Testis (tissue), 3 donors: ENCODE measurements around the gene SLC35D2. TPM values are rescaled to one million over a fixed set of nuclear protein-coding genes. Genes with fewer than 3 reads are reported as not detected.
A peak's percentile ranks its signal among the peaks of the same experiment; 100 is the strongest.

ENCODE experiments used
- DNase-seq: peaks from one replicate; pipeline ENCODE4 v3.0.0-alpha.2; 2019
- H3K27ac ChIP-seq, 2 donors: fragments of 200-600 bp; sonication (generic); one replicate each; pipeline ENCODE4 v1.5.1; 2019
- H3K27me3 ChIP-seq: fragments of 200-600 bp; sonication (generic); one replicate; pipeline ENCODE4 v1.5.1; 2019
- H3K36me3 ChIP-seq: fragments of 200-600 bp; sonication (generic); one replicate; pipeline ENCODE4 v1.5.1; 2017; ENCODE audit warnings: low read depth; ENCODE audit errors: missing control alignments
- H3K4me1 ChIP-seq: fragments of 200-600 bp; sonication (generic); one replicate; pipeline ENCODE4 v1.5.1; 2019
- H3K4me3 ChIP-seq, 2 donors: fragments of 200-600 bp; sonication (generic); one replicate each; pipeline ENCODE4 v1.5.1; 2017 to 2019
- H3K9me3 ChIP-seq: fragments of 200-600 bp; sonication (generic); one replicate; pipeline ENCODE4 v1.5.1; 2017
- POLR2A ChIP-seq: fragments of 450-650 bp; IDR thresholded peaks from one replicate; pipeline ENCODE4 v1.6.1; 2017; ENCODE audit warnings: antibody characterized with exemption, mild to moderate bottlenecking, moderate library complexity
- WGBS, 2 donors: methylation state at CpG; one replicate each; pipeline ENCODE4 v1.1.5; 2018; 5-methylcytosine and 5-hydroxymethylcytosine counted together
- intact Hi-C: fragments of 100-400 bp; cut with DNase I; formaldehyde crosslinking; loops from one replicate; pipeline ENCODE4 v1.15.1; 2023; ENCODE audit warnings: low total_unique reads
- polyA plus RNA-seq: library from polyadenylated mRNA; stranded (reverse); fragments of 350-450 nt; fragmentation: Illumina TruSeq; extraction: RNeasy Lipid Tissue Mini Kit (QIAGEN cat#74804); gene quantifications from one replicate; pipeline ENCODE4 v1.2.3, GENCODE V29; 2014; ENCODE audit warnings: low read depth, low replicate concordance; ENCODE audit not compliant: insufficient read depth
- total RNA-seq, 2 donors: library from RNA; depleted of rRNA; stranded (reverse); fragments of >200 nt; gene quantifications; one replicate each; pipeline ENCODE4 v1.2.3, GENCODE V29; 2016
- TF ChIP-seq, protein P1 (sequence below), 3 experiments: fragments of 450-650 bp in 2 of 3; fragments of 200-600 bp in 1 of 3; sonication (generic) in 1 of 3; IDR thresholded peaks; one replicate each; pipeline ENCODE4 v1.5.1; 2016 to 2019; ENCODE audit warnings: antibody characterized with exemption in 3 of 3, mild to moderate bottlenecking in 2 of 3, moderate library complexity in 1 of 3

Gene SLC35D2
- total and polyA plus RNA-seq, 3 donors from 2014 or later, result 18.4 to 34.2 (median 26.5) TPM

DNA sequence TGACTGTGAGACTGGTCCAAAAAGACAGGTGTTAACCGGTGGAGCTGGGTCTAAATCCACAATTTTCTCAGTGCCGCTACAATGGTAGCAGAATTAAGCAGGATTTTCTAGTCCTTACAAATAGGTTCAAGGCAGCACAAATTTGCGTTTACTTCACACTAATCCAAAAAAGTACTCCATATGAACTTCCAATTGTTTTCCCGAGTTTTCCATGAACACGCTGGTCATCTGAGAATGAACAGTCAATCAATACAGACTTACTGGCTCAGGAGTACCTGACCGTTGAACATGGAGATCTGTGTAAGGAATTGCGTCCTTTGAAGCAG, 709 bp downstream of the SLC35D2 start:
- H3K27me3 ChIP-seq, result no peaks in the 10 kb centered on the region
- H3K9me3 ChIP-seq, result no peaks in the 10 kb centered on the region
- TF ChIP-seq POLR2A, result no peak
- TF ChIP-seq, protein P1, sequence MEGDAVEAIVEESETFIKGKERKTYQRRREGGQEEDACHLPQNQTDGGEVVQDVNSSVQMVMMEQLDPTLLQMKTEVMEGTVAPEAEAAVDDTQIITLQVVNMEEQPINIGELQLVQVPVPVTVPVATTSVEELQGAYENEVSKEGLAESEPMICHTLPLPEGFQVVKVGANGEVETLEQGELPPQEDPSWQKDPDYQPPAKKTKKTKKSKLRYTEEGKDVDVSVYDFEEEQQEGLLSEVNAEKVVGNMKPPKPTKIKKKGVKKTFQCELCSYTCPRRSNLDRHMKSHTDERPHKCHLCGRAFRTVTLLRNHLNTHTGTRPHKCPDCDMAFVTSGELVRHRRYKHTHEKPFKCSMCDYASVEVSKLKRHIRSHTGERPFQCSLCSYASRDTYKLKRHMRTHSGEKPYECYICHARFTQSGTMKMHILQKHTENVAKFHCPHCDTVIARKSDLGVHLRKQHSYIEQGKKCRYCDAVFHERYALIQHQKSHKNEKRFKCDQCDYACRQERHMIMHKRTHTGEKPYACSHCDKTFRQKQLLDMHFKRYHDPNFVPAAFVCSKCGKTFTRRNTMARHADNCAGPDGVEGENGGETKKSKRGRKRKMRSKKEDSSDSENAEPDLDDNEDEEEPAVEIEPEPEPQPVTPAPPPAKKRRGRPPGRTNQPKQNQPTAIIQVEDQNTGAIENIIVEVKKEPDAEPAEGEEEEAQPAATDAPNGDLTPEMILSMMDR (IDR thresholded peaks at IDR 0.05), result no peak
- no peak for DNase-seq
- intact Hi-C loops, result no loop called here
- peak overlapping the region; percentile 72 to 73 for H3K4me3 ChIP-seq
- H3K36me3 ChIP-seq, result no peaks in the 10 kb centered on the region
- 22 to 29% methylated on average over 7 of the region's 7 CpGs for WGBS, 2 donors
- H3K27ac ChIP-seq, result peak overlapping the region; percentile 82 to 86
- H3K4me1 ChIP-seq, result no peaks in the 10 kb centered on the region

DNA sequence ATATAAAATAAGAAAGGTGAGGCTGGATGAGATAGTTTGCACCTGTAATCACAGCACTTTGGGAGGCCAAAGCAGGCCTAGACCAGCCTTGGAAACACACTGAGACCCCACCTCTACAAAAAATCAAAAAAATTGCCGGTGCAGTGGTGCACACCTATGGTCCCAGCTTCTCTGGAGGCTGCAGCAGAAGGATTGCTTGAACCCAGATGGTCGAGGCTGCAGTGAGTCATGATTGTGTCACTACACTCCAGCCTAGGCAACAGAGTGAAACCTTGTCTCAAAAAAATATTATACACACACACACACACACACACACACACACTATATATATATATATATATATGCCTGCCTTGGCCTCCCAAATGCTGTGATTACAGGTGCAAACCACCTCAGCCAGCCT, 1.3 kb downstream of the SLC35D2 start:
- TF ChIP-seq POLR2A, result no peak
- TF ChIP-seq, protein P1 (IDR thresholded peaks at IDR 0.05), result no peak
- 74 to 87% methylated on average over 2 of the region's 2 CpGs for WGBS, 2 donors
- no peaks in the 10 kb centered on the region for H3K4me1 ChIP-seq
- no peaks in the 10 kb centered on the region for H3K9me3 ChIP-seq
- no peaks in the 10 kb centered on the region for H3K36me3 ChIP-seq
- intact Hi-C loops, result no loop called here
- H3K27me3 ChIP-seq, result no peaks in the 10 kb centered on the region
- H3K27ac ChIP-seq, result no peak overlapping the region
- no peak overlapping the region for H3K4me3 ChIP-seq
- DNase-seq, result no peak

DNA sequence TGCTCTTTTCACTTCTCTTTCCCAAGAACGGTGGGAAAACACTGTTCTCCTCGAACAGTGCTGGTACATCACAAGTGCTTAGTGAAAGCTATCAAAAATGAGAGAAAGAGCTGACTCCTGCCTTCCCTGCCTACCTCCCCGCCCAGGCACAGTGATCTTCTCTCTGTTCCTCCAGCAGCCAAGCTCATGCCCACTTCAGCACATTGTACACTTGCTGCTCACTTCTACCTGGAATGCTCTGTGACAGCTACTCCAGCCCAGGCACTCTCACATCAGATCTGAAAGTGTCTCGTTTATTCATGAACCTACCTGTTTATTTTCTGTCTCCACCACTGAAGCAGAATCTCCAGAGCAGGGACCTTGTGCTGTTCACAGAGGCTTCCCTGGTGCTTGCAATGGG, 1.8 kb downstream of the SLC35D2 start:
- no peak overlapping the region for H3K4me3 ChIP-seq
- H3K27ac ChIP-seq, result no peak overlapping the region
- intact Hi-C loops, result no loop called here
- no peaks in the 10 kb centered on the region for H3K9me3 ChIP-seq
- WGBS, 2 donors, result 81 to 87% methylated on average over 4 of the region's 4 CpGs
- H3K27me3 ChIP-seq, result no peaks in the 10 kb centered on the region
- no peak for DNase-seq
- TF ChIP-seq, protein P1 (IDR thresholded peaks at IDR 0.05), result no peak
- TF ChIP-seq POLR2A, result no peak
- no peaks in the 10 kb centered on the region for H3K36me3 ChIP-seq
- H3K4me1 ChIP-seq, result no peaks in the 10 kb centered on the region

DNA sequence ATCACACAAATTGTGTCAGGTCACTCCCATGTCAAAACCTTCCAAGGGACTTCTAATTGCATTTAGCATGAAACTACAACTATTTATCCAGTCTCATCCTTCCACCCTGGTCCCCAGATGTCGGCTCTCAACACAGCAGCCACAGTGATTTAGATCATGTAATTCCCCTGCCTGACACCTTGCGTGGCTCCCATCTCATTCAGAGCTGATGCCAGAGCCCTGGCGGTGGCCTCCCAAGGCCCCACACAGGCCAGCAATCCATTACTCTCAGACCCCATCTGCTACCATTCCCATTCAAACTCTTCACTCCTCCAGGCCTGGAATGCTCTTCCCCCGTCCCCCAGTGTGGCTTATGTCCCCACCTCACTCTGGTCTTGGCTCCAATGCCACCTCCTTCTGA, 2.4 kb downstream of the SLC35D2 start:
- intact Hi-C loops, result no loop called here
- Histone ChIP-seq H3K27ac (no peak overlapping the region), H3K9me3 (no peaks in the 10 kb centered on the region), H3K4me1 (no peaks in the 10 kb centered on the region), H3K36me3 (no peaks in the 10 kb centered on the region), H3K27me3 (no peaks in the 10 kb centered on the region), H3K4me3 (no peak overlapping the region)
- DNase-seq, result no peak
- TF ChIP-seq POLR2A, result no peak
- TF ChIP-seq, protein P1 (IDR thresholded peaks at IDR 0.05), result no peak
- WGBS, 2 donors, result 92 to 96% methylated on average over 4 of the region's 4 CpGs

DNA sequence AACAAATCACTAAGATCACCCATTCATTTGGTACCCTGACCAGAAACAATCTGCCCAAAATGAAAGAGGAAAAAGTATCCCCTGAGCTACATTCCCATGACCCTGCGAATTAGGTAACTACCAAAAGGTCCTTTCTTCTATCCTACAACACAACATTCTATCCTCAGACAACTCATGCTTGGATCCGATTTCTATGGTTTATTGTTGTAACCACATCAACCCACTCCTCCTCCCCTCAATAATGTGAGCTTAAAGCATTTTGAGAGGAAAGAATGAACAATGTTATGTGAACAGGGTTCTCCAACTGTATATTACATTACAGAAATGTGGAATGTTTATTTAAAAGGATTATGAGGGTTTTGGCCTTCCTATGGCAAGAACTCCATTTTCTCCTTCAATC, 4.0 kb downstream of the SLC35D2 start:
- Histone ChIP-seq H3K27ac (no peak overlapping the region), H3K4me1 (no peaks in the 10 kb centered on the region), H3K36me3 (no peaks in the 10 kb centered on the region), H3K27me3 (no peaks in the 10 kb centered on the region), H3K9me3 (no peaks in the 10 kb centered on the region), H3K4me3 (no peak overlapping the region)
- intact Hi-C loops, result no loop called here
- 88 to 94% methylated on average over 2 of the region's 2 CpGs for WGBS, 2 donors
- DNase-seq, result no peak
- TF ChIP-seq, protein P1 (IDR thresholded peaks at IDR 0.05), result no peak
- TF ChIP-seq POLR2A, result no peak
